OCI-LY3 (cell line): ENCODE measurements around the gene TTYH3.

ENCODE experiments used
- H2AFZ ChIP-seq: fragments of 200-600, 300-600 bp; shearing (Covaris generic); 2 replicates; pipeline ENCODE4 v1.6.0; 2014; ENCODE audit warnings: antibody characterized with exemption, low read depth, low read length
- H3K27ac ChIP-seq: fragments of 200-600, 300-600 bp; sonication (generic); 2 replicates; pipeline ENCODE4 v1.5.1; 2014; ENCODE audit warnings: mild to moderate bottlenecking, low read length, moderate library complexity, mixed read lengths
- H3K27me3 ChIP-seq: fragments of 200-600, 300-600 bp; sonication (generic); 2 replicates; pipeline ENCODE4 v1.6.1; 2014; ENCODE audit warnings: low read depth, low read length, mixed read lengths
- H3K36me3 ChIP-seq: fragments of 200-600, 300-600 bp; sonication (generic); replicated peaks from 2 replicates; pipeline ENCODE3; 2014; ENCODE audit warnings: low read depth, low read length, mixed read lengths
- H3K4me1 ChIP-seq: fragments of 300-600, 200-600 bp; sonication (generic); 2 replicates; pipeline ENCODE4 v1.6.1; 2014; ENCODE audit warnings: low read length, mixed read lengths
- H3K4me2 ChIP-seq: fragments of 200-600, 300-600 bp; sonication (generic); 2 replicates; pipeline ENCODE4 v1.6.1; 2014; ENCODE audit warnings: low read length, mixed read lengths
- H3K4me3 ChIP-seq: fragments of 300-600, 200-600 bp; sonication (generic); 2 replicates; pipeline ENCODE4 v1.5.1; 2014; ENCODE audit warnings: antibody characterized with exemption, mild to moderate bottlenecking, low read length, moderate library complexity
- H3K79me2 ChIP-seq: fragments of 300-600, 200-600 bp; shearing (Covaris generic); 2 replicates; pipeline ENCODE4 v1.6.1; 2014; ENCODE audit warnings: mild to moderate bottlenecking, low read length, mixed read lengths
- H3K9ac ChIP-seq: fragments of 300-600, 200-600 bp; shearing (Covaris generic); 2 replicates; pipeline ENCODE4 v1.6.0; 2014; ENCODE audit warnings: mild to moderate bottlenecking, low read length, moderate library complexity
- H3K9me3 ChIP-seq: fragments of 200-600, 300-600 bp; shearing (Covaris generic); 2 replicates; pipeline ENCODE4 v1.6.1; 2014; ENCODE audit warnings: low read length, mixed read lengths; ENCODE audit not compliant: insufficient read depth
- H4K20me1 ChIP-seq: fragments of 200-600, 300-600 bp; sonication (generic); 2 replicates; pipeline ENCODE4 v1.6.1; 2016; ENCODE audit warnings: low read length, mixed read lengths; ENCODE audit not compliant: insufficient read depth
- EZH2phosphoT487 ChIP-seq: fragments of 200-600 bp; shearing (Covaris generic); IDR thresholded peaks from 2 replicates; pipeline ENCODE4 v1.6.1; 2018; ENCODE audit warnings: antibody characterized with exemption, mixed run types, low read depth
- TF ChIP-seq, protein P1 (sequence below): fragments of 200-600, 300-600 bp; sonication (generic); IDR thresholded peaks from 2 replicates; pipeline ENCODE4 v1.5.1; 2014; ENCODE audit warnings: antibody characterized with exemption, low read length, low read depth

The TTYH3 gene

GRCh38 chr7:2605608-2606538 lies 25.9 kb upstream of the TTYH3 start:
- Histone ChIP-seq H3K27ac (no peak overlapping the region), H3K9ac (no peak overlapping the region)

GRCh38 chr7:2606539-2606936 lies 25.2 kb upstream of the TTYH3 start:
- no peak overlapping the region for H3K4me3 ChIP-seq

More at GRCh38 chr7:2605608-2606538, 25.9 kb upstream of the TTYH3 start:
- H3K4me1 ChIP-seq, result no peaks in the 10 kb centered on the region
- no peak overlapping the region for H2AFZ ChIP-seq
- no peak overlapping the region for H3K4me3 ChIP-seq
- H3K27me3 ChIP-seq, result no peaks in the 10 kb centered on the region
- no peak overlapping the region for H3K4me2 ChIP-seq
- no peaks in the 10 kb centered on the region for H3K9me3 ChIP-seq
- H4K20me1 ChIP-seq, result no peaks in the 10 kb centered on the region
- TF ChIP-seq, protein P1, sequence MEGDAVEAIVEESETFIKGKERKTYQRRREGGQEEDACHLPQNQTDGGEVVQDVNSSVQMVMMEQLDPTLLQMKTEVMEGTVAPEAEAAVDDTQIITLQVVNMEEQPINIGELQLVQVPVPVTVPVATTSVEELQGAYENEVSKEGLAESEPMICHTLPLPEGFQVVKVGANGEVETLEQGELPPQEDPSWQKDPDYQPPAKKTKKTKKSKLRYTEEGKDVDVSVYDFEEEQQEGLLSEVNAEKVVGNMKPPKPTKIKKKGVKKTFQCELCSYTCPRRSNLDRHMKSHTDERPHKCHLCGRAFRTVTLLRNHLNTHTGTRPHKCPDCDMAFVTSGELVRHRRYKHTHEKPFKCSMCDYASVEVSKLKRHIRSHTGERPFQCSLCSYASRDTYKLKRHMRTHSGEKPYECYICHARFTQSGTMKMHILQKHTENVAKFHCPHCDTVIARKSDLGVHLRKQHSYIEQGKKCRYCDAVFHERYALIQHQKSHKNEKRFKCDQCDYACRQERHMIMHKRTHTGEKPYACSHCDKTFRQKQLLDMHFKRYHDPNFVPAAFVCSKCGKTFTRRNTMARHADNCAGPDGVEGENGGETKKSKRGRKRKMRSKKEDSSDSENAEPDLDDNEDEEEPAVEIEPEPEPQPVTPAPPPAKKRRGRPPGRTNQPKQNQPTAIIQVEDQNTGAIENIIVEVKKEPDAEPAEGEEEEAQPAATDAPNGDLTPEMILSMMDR, result no peak
- TF ChIP-seq EZH2phosphoT487, result no peak
- no peaks in the 10 kb centered on the region for H3K79me2 ChIP-seq
- H3K36me3 ChIP-seq, result peaks cover 2% of the 10 kb centered on the region

DNA sequence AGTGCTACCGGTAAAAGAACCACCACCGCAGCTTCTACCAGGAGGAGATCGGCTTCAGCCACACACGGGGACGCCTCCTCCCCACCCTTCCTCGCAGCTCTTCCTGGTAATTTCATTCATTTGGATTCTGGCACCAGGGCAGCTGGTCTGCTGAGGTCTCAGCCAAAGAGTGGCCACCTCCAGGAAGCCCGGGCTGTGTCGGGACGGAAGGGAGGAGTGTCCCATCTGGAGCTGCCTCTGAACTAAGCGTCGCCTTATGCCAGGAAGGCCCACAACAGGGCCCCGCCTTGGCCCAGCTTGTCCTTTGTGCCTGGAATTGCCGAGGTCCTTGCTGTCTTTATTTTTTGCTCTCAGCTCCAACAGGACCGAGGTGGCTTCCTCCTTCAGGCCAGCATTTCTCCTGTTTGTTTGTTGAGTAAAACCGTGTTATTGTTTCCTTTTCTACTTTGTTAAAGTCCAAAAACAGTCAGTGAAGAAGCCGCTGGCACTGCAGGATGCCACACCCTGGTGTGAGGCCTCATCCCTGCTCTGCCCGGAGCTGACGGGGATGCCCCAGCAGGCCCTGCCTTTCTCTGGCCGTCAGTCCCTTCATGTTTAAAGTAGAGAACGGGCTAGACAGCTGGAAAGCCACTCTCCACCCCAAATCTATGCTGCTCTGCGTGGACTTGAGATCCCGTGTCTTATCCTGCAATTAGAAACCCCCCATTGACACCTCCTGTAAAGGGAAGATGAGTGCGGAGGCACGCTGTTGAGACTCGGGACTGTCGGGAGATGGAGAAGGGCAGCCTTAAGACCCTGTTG lies 24.5 kb upstream of the TTYH3 start:
- Histone ChIP-seq H2AFZ (no peak overlapping the region), H3K9ac (no peak overlapping the region), H3K27me3 (no peaks in the 10 kb centered on the region), H3K4me3 (no peak overlapping the region), H3K27ac (no peak overlapping the region), H3K79me2 (no peaks in the 10 kb centered on the region), H3K4me2 (no peak overlapping the region), H3K36me3 (no peaks in the 10 kb centered on the region), H3K4me1 (no peaks in the 10 kb centered on the region), H4K20me1 (no peaks in the 10 kb centered on the region), H3K9me3 (no peaks in the 10 kb centered on the region)
- TF ChIP-seq EZH2phosphoT487, result no peak
- TF ChIP-seq, protein P1, result no peak

More at GRCh38 chr7:2606539-2606936, 25.2 kb upstream of the TTYH3 start:
- Histone ChIP-seq H3K9me3 (no peaks in the 10 kb centered on the region), H3K79me2 (no peaks in the 10 kb centered on the region), H3K9ac (no peak overlapping the region), H3K4me2 (no peak overlapping the region), H3K4me1 (no peaks in the 10 kb centered on the region), H4K20me1 (no peaks in the 10 kb centered on the region), H3K27ac (no peak overlapping the region), H3K27me3 (no peaks in the 10 kb centered on the region), H3K36me3 (peaks cover 2% of the 10 kb centered on the region), H2AFZ (no peak overlapping the region)
- TF ChIP-seq, protein P1, result no peak
- no peak for TF ChIP-seq EZH2phosphoT487
